GM19467 (cell line): Measurements from ENCODE around the gene PSMA5.
"Not testable (repeated sequence)": the region's sequence is repeated elsewhere in the genome, so short reads cannot be mapped to it uniquely, and the experiment has no call there.

Source experiments
- ATAC-seq: cut with Tn5 transposase; IDR thresholded peaks from one replicate; pipeline ENCODE4 v1.9.1; 2021; ENCODE audit warnings: mild to moderate bottlenecking, moderate library complexity; ENCODE audit not compliant: unreplicated experiment

The PSMA5 gene

GRCh38 chr1:109426281-109427170 is at the start of gene PSMA5:
PSMA5 (minus strand) TSS chr1:109426448; CDS start chr1:109426330, 118 bp downstream.
- ATAC-seq = peak; percentile 97

GRCh38 chr1:109475261-109475660 is 49.0 kb upstream of the PSMA5 start:
- ATAC-seq = no peak

GRCh38 chr1:109474697-109475096 is 48.4 kb upstream of the PSMA5 start:
- ATAC-seq = no peak

GRCh38 chr1:109473284-109474057 is 47.2 kb upstream of the PSMA5 start:
- ATAC-seq = not testable (repeated sequence)

GRCh38 chr1:109472779-109473178 is 46.5 kb upstream of the PSMA5 start:
- no peak for ATAC-seq

- no peak for ATAC-seq
These were observed 44.0 kb upstream of the PSMA5 start for GRCh38 chr1:109470245-109470644.

GRCh38 chr1:109468903-109469302 is 42.7 kb upstream of the PSMA5 start:
- ATAC-seq = no peak

GRCh38 chr1:109468061-109468460 is 41.8 kb upstream of the PSMA5 start:
- no peak for ATAC-seq

GRCh38 chr1:109467301-109467777 is 41.1 kb upstream of the PSMA5 start:
- ATAC-seq = no peak

- ATAC-seq = no peak
These were observed 40.4 kb upstream of the PSMA5 start, which contains the start of gene SYPL2 for GRCh38 chr1:109466452-109467300. SYPL2 (plus strand) TSS chr1:109466546; CDS start chr1:109466844, 298 bp downstream.

- no peak for ATAC-seq
These were observed 39.8 kb upstream of the PSMA5 start for GRCh38 chr1:109466125-109466451.

- ATAC-seq = no peak
These were observed 31.6 kb upstream of the PSMA5 start for GRCh38 chr1:109457819-109458218.

GRCh38 chr1:109454497-109455133 is 28.4 kb upstream of the PSMA5 start:
- no peak for ATAC-seq

GRCh38 chr1:109447524-109447923 is 21.3 kb upstream of the PSMA5 start:
- no peak for ATAC-seq

- not testable (repeated sequence) for ATAC-seq
These were observed 19.9 kb upstream of the PSMA5 start for GRCh38 chr1:109445949-109446695.

- ATAC-seq = no peak
These were observed 18.1 kb upstream of the PSMA5 start for GRCh38 chr1:109444346-109444745.

- ATAC-seq = no peak
These were observed 17.2 kb upstream of the PSMA5 start for GRCh38 chr1:109443476-109443875.

- ATAC-seq = no peak
These were observed 14.8 kb upstream of the PSMA5 start for GRCh38 chr1:109441069-109441468.

- ATAC-seq = no peak
These were observed 12.6 kb upstream of the PSMA5 start for GRCh38 chr1:109438798-109439297.
